H1 (cell line): ENCODE measurements around the gene GPR68. TPM values are rescaled to one million over a fixed set of nuclear protein-coding genes. Genes with fewer than 3 reads are reported as not detected.

Source experiments
- HDAC6 ChIP-seq: IDR thresholded peaks from one replicate; pipeline ENCODE4 v1.7.1; 2012; ENCODE audit warnings: low read depth, mild to moderate bottlenecking, inconsistent platforms, low read length, moderate library complexity
- polyA plus RNA-seq, 7 experiments: library from polyadenylated mRNA; depleted of rRNA in 3 of 7; stranded (reverse) in 5 of 7; unstranded in 2 of 7; fragments of >200 nt in 5 of 7; fragments of 200-250 nt in 2 of 7; gene quantifications; 1 replicate in 5 of 7; 2 replicates in 1 of 7; 4 replicates in 1 of 7; pipeline versions ENCODE4 v1.2.1 to v1.2.3, GENCODE V29; 2011 to 2013; ENCODE audit warnings: missing spikeins in 2 of 7, mixed read lengths in 2 of 7
- total RNA-seq: library from RNA; stranded (reverse); fragmentation: NEBNext Ultra II Directional; extraction: Animal tissue kit (Norgen Biotek cat#: 25700); gene quantifications from 2 replicates; pipeline ENCODE4 v1.2.1, GENCODE V29; 2021

GPR68 gene
- total and polyA plus RNA-seq, 2 of the 8 experiments (the other 6 are each of a cell fraction or from before 2014, with no cell fraction given), result 0.22 to 0.76 TPM

DNA sequence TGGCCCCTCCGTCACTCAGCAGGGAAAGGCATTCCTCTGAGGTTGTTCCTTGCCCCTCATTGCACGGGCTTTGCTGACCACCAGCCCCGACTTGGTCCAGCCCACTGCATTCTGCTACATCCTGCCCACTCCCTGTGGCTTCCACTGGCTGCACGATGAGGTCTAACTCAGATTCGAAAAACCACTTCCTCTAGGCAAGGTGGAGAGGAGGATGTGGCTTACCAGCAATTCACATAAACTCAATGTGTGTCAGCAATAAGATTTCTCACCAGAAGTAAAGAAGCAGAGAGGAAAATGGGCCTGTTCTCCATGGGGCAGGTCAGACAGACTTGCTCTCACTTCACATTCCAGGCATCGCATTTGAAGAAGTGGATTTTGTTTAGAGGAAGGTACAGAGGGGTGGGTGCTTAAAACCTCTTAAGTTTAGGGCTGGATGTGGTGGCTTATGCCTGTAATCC lies 14.7 kb downstream of the GPR68 start (continued):
- no peak for TF ChIP-seq HDAC6
